CD4-positive, alpha-beta T cell treated with Interleukin-12 subunit alpha and Interleukin-12 subunit beta, for 1 hour (primary cell): ENCODE measurements around the gene MARS2.
"Not testable (repeated sequence)": the region's sequence is repeated elsewhere in the genome, so short reads cannot be mapped to it uniquely, and the experiment has no call there.

Experiments
- DNase-seq: peaks from one replicate; pipeline ENCODE4 v3.0.0-alpha.2; 2020

MARS2 gene

GRCh38 chr2:197705121-197705911 lies at the start of gene MARS2:
Gene MARS2, plus strand, starts transcription at chr2:197705369. Its CDS starts 37 bp downstream, at chr2:197705406.
- DNase-seq: peak; percentile 95

GRCh38 chr2:197657562-197657961 lies 47.6 kb upstream of the MARS2 start:
- no peak for DNase-seq

- DNase-seq: no peak
These were observed 43.5 kb upstream of the MARS2 start for GRCh38 chr2:197661626-197662025.

DNA sequence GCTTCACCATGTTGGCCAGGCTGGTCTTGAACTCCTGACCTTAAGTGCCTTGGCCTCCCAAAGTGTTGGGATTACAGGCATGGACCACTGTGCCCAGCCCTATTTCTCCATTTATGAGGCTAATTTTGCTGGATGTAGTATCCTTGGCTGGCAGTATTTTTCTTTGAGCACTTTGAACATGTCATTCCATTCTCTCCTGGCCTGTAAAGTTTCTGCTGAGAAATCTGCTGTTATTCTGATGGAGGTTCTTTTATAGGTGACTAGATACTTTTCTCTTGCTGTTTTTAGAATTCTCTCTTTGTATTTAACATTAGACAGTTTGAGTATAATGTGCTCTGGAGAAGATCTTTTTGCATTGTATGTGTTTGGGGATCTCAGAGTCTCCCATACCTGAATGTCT lies 38.9 kb upstream of the MARS2 start:
- no peak for DNase-seq

DNA sequence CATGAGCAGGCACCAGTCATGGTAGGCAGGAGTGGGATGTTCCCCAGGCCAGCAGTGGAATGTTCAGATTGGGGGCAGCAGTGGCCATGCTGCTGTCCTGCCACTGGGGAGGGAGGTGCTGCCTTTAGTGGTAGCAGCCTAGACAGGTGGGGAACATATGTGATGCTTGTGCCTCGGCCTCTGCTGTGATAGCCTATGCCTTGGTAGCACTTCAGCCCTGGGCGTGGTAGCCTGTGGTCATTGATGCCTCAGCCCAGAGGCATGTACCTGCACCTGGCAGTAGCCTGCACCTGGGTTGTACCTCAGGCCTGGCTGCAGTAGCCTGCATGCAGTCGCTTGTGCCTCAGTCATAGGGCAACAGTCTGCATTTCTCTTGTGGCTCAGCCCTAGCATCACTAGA lies 36.9 kb upstream of the MARS2 start:
- no peak for DNase-seq

DNA sequence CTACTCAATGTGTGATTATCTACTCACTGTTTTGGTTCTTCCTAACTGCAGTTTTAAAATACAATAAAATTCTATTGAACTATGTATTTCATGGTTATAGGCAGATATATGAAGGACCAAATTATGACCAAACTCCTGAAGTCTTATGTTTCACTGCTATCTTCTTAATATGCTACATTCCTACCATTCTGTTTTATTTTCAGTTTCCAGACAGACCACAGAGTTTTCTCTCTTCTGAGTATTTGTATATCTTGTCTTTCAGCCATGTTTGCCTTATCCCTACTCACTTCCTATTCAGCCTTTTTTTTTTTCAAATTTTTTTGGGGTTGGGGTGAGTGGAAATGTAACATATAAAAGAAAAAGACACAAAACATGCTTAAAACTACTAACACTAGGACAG lies 36.1 kb upstream of the MARS2 start:
- no peak for DNase-seq

- DNase-seq: no peak
These were observed 32.7 kb upstream of the MARS2 start for GRCh38 chr2:197672371-197672893.

- no peak for DNase-seq
These were observed 32.1 kb upstream of the MARS2 start for GRCh38 chr2:197673106-197673505.

DNA sequence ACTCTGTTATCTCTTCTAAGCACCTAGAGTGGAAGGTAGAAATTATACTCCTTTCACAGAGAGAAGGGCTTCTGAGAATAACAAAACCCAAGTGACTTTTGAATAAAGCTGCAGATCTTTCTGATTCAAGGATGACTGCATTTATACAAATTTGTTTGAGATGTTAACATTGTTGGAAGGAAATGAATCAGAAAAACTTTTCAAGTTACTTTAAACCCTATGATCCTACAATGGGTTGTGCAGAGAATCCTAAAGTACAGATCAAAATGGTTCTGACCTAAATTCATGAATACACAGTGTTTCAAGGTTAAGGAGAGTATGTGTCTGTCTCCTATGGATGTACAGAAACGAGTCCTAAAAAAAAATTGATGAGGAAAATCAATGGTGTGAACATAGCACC lies 31.6 kb upstream of the MARS2 start:
- no peak for DNase-seq

DNA sequence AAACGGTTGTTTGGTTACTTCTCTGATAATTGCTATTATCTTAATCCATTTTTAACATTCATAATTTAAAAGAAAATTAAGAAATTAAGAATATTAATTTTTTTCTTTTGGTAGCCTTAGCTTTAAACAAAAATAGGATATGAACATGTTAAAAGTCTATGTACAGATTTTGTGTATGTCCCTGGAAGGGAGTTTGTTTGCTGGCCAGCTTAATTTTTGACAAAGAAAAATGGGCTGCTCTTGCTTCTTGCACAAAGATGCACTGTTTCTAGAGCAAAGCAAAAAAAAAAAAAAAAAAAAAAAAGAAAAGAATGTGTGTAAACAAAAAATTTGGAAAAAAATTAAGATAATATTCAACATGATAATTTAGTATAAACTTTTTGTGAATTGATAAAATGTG lies 31.1 kb upstream of the MARS2 start:
- no peak for DNase-seq

GRCh38 chr2:197674591-197674990 lies 30.6 kb upstream of the MARS2 start:
- no peak for DNase-seq

- no peak for DNase-seq
These were observed 29.9 kb upstream of the MARS2 start, which contains the start of gene RFTN2 for GRCh38 chr2:197675246-197675645. Gene RFTN2, minus strand, starts transcription at chr2:197675587. Its CDS starts 129 bp downstream, at chr2:197675458.

- DNase-seq: no peak
These were observed 29.4 kb upstream of the MARS2 start for GRCh38 chr2:197675711-197676188.

DNA sequence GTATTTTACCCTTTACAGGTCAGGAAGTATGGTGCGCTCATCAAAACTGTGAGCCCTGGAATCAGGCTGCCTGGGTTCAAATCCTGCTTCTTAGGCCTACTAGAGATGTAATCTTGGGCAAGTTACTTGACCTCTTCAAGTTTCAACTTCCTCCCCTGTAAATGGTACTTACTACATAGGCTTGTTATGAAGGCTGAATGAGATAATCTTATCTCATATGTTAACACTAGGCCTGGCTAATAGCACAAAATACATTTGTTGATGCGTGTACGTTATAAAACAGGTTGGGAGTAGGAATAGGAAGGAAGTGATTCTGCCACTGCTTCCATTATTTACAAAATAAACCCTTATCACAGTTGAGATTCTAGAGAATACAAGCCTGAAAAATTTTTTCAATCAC lies 28.1 kb upstream of the MARS2 start:
- DNase-seq: no peak

GRCh38 chr2:197677483-197677882 lies 27.7 kb upstream of the MARS2 start:
- no peak for DNase-seq

- not testable (repeated sequence) for DNase-seq
These were observed 10.0 kb upstream of the MARS2 start for GRCh38 chr2:197695206-197695605.

- DNase-seq: not testable (repeated sequence)
These were observed 9.2 kb upstream of the MARS2 start for GRCh38 chr2:197695971-197696370.

DNA sequence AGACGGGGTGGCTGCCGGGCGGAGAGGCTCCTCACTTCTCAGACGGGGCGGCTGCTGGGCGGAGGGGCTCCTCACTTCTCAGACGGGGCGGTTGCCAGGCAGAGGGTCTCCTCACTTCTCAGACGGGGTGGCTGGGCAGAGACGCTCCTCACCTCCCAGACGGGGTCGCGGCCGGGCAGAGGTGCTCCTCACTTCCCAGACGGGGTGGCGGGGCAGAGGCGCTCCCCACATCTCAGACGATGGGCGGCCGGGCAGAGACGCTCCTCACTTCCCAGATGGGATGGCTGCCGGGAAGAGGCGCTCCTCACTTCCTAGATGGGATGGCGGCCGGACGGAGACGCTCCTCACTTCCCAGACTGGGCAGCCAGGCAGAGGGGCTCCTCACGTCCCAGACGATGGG lies 8.6 kb upstream of the MARS2 start:
- DNase-seq: not testable (repeated sequence)

DNA sequence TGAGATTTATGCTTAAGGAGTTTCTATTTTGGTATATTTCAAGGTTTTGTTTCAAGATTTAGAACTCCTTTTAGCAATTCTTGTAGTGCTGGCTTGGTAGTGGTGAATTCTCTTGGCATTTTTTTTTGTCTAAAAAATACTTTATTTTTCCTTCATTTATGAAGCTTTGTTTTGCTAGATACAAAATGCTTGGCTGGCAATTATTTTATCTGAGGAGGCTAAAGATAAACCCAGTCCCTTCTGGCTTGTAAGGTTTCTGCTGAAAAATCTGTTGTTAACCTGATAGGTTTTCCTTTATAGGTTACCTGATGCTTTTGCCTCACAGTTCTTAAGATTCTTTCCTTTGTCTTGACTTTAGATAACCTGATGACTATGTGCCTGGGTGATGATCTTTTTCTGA lies 5.4 kb upstream of the MARS2 start:
- DNase-seq: not testable (repeated sequence)

- DNase-seq: no peak
These were observed 4.2 kb upstream of the MARS2 start for GRCh38 chr2:197700960-197701359.

GRCh38 chr2:197704434-197705120 lies 592 bp upstream of the MARS2 start:
- no peak for DNase-seq

GRCh38 chr2:197705912-197706838 lies 1.0 kb downstream of the MARS2 start:
- no peak for DNase-seq

DNA sequence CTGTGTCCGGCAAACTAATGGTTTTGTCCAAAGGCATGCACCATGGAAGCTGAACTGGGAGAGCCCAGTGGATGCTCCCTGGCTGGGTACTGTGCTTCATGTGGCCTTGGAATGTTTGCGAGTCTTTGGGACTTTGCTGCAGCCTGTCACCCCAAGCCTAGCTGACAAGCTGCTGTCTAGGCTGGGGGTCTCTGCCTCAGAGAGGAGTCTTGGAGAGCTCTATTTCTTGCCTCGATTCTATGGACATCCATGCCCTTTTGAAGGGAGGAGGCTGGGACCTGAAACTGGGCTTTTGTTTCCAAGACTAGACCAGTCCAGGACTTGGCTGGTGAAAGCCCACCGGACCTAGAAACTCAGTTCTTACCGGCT lies 1.7 kb downstream of the MARS2 start:
- no peak for DNase-seq
